GM13977 (cell line): ENCODE results near the gene TMOD1.
"Not testable (repeated sequence)": the region's sequence is repeated elsewhere in the genome, so short reads cannot be mapped to it uniquely, and the experiment has no call there.

ENCODE experiments used
- DNase-seq: peaks from one replicate; pipeline ENCODE4 v3.0.0; 2012; ENCODE audit warnings: low spot score
- in situ Hi-C: fragments of 300-500 bp; cut with MboI; formaldehyde crosslinking; loops from one replicate; pipeline ENCODE4 v1.12.0; 2022; ENCODE audit warnings: low sequenced_read_pairs, low pct_unique_long_range_greater_than_20kb, mixed read lengths, inconsistent platforms; ENCODE audit not compliant: unreplicated experiment
- TF ChIP-seq, protein P1 (sequence below): IDR thresholded peaks from 2 replicates; pipeline ENCODE4 v1.5.1; 2012; ENCODE audit warnings: mild to moderate bottlenecking, control low read depth; ENCODE audit not compliant: insufficient read depth; ENCODE audit errors: extremely low read depth, missing control alignments

The TMOD1 gene

DNA sequence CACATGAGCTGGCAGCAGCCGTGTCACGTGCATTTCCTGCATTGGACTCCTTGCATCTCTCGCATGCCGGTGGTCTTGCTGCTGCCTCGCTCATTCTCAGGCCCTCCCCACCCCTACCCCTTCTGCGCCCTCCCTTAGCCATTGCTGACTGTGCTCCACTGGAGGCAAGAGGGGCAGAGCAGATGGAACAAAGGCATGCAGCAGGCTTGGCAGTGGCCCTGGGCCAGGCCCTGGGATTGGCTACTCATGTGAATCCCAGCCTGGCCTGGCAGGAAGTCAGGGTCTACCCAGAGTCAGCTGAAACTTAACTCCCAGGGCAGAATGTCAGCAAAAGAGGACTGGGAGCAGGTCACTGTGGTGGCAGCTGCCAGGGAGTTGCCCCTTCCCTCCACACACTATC is 69.4 kb downstream of the TMOD1 start:
- TF ChIP-seq, protein P1, sequence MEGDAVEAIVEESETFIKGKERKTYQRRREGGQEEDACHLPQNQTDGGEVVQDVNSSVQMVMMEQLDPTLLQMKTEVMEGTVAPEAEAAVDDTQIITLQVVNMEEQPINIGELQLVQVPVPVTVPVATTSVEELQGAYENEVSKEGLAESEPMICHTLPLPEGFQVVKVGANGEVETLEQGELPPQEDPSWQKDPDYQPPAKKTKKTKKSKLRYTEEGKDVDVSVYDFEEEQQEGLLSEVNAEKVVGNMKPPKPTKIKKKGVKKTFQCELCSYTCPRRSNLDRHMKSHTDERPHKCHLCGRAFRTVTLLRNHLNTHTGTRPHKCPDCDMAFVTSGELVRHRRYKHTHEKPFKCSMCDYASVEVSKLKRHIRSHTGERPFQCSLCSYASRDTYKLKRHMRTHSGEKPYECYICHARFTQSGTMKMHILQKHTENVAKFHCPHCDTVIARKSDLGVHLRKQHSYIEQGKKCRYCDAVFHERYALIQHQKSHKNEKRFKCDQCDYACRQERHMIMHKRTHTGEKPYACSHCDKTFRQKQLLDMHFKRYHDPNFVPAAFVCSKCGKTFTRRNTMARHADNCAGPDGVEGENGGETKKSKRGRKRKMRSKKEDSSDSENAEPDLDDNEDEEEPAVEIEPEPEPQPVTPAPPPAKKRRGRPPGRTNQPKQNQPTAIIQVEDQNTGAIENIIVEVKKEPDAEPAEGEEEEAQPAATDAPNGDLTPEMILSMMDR = no peak
- in situ Hi-C loops = no loop called here
- DNase-seq = no peak

DNA sequence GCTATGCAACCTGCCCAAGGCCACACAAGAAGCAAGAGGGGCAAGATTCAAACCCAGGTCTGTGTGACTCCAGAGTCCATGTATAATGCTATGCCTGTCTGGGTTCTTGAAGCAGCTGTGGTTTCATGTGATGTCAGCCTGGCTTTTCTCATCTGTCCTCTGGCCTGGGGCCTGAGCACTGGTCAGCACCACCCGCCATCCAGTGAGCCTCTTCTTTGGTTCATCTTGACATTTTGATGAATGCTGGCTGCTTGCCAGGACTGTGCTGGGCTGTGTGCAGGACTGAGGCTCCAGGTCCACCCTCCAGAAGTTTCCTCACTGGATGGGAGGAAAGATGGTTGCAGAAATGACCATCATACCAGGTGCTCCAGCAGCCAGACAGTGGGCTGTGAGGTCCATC is 70.2 kb downstream of the TMOD1 start:
- in situ Hi-C loops = no loop called here
- TF ChIP-seq, protein P1 = no peak
- DNase-seq = no peak

DNA sequence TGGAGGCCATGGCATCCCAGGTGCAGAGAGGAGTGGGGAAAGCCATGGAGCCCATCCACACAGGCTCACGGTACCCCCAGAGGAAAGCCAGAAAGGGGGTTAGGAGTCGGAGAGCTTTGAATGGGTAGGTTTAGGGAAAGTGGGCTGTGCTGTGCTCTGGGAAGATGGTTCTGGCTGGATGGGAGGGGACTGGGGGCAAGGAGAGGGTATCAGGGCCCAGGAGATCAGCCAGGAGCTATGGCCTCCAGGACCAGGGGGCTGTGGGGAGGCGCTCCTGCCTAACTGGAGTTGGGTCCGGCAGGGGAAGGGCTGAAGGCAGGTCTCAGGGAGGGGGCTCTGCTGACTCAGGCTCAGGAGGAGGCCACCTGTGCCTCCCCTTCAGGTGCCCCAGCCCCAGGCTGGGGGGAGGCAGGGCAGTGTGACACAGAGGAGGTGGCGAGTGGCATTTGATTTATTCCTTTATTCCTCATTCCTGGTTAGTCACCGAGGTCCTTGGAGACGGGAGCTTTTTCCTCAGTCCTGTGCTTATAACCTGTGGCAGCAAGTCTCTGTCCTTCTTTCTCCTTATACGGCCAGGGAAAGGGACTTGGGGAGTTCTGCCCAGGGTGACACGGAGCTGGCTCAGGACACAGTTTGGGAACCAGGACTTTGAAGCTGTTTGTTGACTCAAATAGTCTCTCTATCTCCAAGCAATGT is 70.9 kb downstream of the TMOD1 start:
- TF ChIP-seq, protein P1 = no peak
- in situ Hi-C loops = no loop called here

DNA sequence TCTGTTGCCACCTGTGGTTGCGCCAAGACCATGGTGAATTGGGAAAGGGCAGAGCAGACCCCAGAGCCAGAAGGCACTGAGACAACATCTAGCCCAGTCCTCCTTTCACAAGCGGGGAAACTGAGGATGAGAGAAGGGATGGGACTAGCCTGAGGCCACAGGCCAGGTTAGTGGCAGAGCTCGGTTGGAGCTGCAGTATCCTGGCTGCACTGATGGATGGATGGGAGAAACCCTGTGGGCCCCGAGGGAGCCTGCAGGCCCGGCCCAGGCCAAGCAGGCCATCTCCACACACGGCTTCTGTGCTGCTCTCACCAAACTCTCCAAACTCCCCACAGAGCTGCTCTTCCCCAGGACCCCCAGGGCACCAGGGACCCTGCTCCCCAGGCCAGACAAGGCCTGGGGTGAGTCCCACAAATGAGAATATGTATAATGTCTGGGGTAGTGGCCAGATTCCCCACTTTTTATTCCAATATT is 71.5 kb downstream of the TMOD1 start:
- in situ Hi-C loops = no loop called here
- no peak for DNase-seq
- TF ChIP-seq, protein P1 = no peak

More for the DNA sequence above, 70.9 kb downstream of the TMOD1 start:
- no peak for DNase-seq

DNA sequence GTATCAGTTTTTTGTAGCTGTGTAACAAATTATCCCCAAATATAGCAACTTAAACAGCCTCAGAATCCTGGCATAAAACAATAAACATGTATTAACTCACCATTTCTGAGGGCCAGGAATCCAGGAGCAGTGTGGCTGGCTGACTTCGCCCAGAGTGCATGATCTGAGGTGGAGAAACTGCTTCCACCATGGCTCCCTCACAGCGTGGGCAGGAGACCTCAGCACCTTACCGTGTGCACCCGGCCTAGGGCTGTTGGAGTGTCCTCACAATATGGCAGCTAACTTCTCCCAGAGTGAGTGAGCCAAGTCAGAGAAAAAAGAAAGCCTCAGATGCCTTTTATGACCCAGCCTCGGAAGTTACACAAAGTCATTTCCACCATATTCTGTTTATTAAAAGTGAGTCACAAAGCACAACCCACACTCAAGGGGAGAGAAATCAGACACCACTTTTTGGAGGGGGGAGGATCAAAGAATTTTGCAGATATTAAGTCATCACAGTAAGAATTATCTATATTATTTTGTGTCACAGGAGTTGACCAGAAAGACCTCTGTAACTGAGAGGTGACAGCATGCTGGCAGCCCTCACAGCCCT is 72.1 kb downstream of the TMOD1 start:
- in situ Hi-C loops = no loop called here
- no peak for DNase-seq
- TF ChIP-seq, protein P1 = no peak

DNA sequence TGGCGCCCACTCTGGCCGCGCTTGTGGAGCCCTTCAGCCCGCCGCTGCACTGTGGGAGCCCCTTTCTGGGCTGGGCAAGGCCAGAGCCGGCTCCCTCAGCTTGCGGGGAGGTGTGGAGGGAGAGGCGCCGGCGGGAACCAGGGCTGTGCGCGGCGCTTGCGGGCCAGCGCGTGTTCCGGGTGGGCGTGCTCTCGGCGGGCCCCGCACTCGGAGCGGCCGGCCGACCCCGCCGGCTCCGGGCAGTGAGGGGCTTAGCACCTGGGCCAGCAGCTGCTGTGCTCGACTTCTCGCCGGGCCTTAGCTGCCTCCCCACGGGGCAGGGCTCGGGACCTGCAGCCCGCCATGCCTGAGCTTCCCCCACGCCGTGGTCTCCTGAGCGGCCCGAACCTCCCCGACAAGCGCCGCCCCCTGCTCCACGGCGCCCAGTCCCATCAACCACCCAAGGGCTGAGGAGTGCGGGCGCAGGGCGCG is 72.7 kb downstream of the TMOD1 start:
- in situ Hi-C loops, DNase-seq: not testable (repeated sequence)

DNA sequence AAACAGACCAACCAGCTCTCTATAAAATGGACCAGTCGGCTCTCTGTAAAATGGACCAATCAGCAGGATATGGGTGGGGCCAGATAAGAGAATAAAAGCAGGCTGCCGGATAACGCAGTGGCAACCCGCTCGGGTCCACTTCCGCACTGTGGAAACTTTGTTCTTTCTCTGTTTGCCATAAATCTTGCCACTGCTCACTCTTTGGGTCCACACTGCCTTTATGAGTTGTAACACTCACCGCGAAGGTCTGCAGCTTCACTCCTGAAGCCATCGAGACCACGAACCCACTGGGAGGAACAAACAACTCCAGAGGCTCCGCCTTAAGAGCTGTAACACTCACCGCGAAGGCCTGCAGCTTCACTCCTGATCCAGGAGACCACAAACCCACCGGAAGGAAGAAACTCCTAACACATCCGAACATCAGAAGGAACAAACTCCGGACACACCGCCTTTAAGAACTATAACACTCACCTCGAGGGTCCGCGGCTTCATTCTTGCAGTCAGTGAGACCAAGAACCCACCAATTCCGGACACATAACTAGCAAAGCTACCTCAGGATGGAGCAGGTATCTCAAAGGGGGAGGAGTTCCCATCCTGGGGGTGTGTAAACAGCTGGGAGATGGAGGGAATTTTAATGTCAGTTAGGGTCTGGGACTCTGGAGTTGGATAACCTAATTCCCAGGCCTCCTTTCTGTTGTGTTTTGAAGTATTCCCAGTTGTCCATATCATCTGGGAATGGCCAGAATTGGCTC is 73.6 kb downstream of the TMOD1 start:
- DNase-seq, in situ Hi-C loops: not testable (repeated sequence)
